Thyroid gland (tissue), 4 donors: ENCODE measurements around the gene ANAPC2. TPM values are rescaled to one million over a fixed set of nuclear protein-coding genes. Genes with fewer than 3 reads are reported as not detected.

Experiments
- DNase-seq, 2 donors: peaks; one replicate each; pipeline ENCODE4 v3.0.0-alpha.2; 2019
- H3K27ac ChIP-seq, 3 donors: fragments of 200-600 bp; sonication (generic); 1 replicate in 2 of 3; 2 replicates in 1 of 3; pipeline ENCODE4 v1.5.1; 2016 to 2019; ENCODE audit warnings: mild to moderate bottlenecking in 1 of 3, moderate library complexity in 1 of 3
- H3K27me3 ChIP-seq: fragments of 200-600 bp; sonication (generic); one replicate; pipeline ENCODE4 v1.5.1; 2019
- H3K36me3 ChIP-seq, 2 donors: fragments of 200-600 bp; sonication (generic); one replicate each; pipeline ENCODE4 v1.5.1; 2016 to 2019
- H3K4me1 ChIP-seq, 2 donors: fragments of 200-600 bp; sonication (generic); one replicate each; pipeline ENCODE4 v1.5.1; 2017 to 2019
- H3K4me3 ChIP-seq, 3 donors: fragments of 200-600 bp; sonication (generic); replicated peaks in 1 of 3; 1 replicate in 2 of 3; 2 replicates in 1 of 3; pipeline ENCODE4 v1.5.1; 2016; ENCODE audit warnings: mild to moderate bottlenecking in 1 of 3
- H3K9me3 ChIP-seq: fragments of 200-600 bp; sonication (generic); one replicate; pipeline ENCODE4 v1.5.1; 2017
- POLR2A ChIP-seq, 2 donors: fragments of 450-650 bp; IDR thresholded peaks; one replicate each; pipeline ENCODE4 v1.6.1; 2017; ENCODE audit warnings: antibody characterized with exemption in 2 of 2, mild to moderate bottlenecking in 2 of 2, moderate library complexity in 1 of 2
- WGBS, 2 donors: methylation state at CpG; one replicate each; pipeline ENCODE4 v1.1.5; 2017; 5-methylcytosine and 5-hydroxymethylcytosine counted together
- intact Hi-C: fragments of 100-400 bp; cut with DNase I; formaldehyde crosslinking; loops from one replicate; pipeline ENCODE4 v1.15.1; 2023
- total RNA-seq, 4 donors: library from RNA; depleted of rRNA; stranded (reverse); fragments of >200 nt; gene quantifications; one replicate each; pipeline ENCODE4 v1.2.3, GENCODE V29; 2016
- TF ChIP-seq, protein P1 (sequence below), 6 experiments: fragments of 200-600 bp in 3 of 6; fragments of 450-650 bp in 3 of 6; sonication (generic) in 3 of 6; IDR thresholded peaks; one replicate each; pipeline ENCODE4 v1.5.1; 2016 to 2019; ENCODE audit warnings: antibody characterized with exemption in 6 of 6, mild to moderate bottlenecking in 2 of 6, inconsistent platforms in 1 of 6, moderate library complexity in 1 of 6

ANAPC2 gene
- total RNA-seq, 4 donors from 2014 or later = 25.6 to 34.1 (median 31.8) TPM

DNA sequence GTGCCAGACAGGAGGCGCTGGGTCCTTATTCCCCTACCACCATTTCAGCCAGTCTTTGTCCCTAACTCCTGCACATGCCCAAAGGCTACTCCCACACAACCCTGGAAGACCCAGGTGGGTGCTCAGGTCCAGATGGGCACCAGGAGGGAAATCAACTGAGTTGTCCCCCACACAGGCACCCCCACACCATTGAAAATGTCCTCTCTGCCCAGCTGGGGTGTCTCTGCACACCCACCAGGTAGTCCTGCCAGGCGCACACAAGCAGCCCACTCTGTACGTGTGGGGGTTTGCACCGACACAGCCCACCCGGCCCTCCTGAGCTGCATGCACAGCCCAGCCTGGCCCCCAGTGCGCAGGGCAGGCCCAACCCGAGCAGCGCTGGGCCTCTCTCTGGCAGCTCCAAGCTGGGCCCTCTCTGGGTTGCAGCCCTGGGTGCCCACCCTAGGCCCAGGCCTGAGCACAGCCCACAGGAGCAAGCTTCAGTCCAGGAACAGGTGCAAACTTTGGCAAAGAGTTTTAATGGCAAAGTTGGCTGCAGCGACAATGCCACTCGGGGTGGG is 31.5 kb upstream of the ANAPC2 start:
- 93 to 98% methylated on average over 5 to 6 of the region's 10 CpGs for WGBS, 2 donors
- peaks cover 13 to 22% of the 10 kb centered on the region in 2 donors for H3K4me1 ChIP-seq

DNA sequence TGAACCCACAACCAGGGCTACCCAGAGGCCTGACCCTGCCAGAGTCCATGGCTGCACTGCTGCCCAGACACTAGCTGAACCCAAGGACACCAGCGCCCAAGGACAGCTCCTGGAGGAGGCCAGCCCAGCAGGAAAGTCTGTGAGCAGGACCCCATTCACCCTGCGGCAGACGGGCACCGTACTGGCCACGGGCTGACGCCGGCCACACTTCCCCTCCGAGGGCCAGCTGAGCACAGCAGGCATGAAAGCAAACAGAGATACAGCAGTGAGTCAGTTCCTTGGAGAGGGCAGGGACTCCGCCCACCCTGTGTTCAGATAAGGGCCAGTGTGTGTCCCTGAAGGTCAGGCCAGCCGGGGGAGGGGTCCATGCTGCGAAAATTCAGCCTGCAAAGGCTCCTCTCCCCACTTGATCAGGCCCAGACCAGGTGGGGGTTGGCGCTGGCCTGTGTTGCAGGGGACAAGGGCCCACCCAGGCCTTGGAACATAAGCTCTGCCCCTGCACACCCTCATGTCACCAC is 30.5 kb upstream of the ANAPC2 start:
- WGBS, 2 donors = 76 to 90% methylated on average over 9 to 10 of the region's 12 CpGs
- Histone ChIP-seq H3K27ac (no peak overlapping the region), H3K4me1 (peaks cover 10 to 16% of the 10 kb centered on the region in 2 donors), H3K27me3 (no peaks in the 10 kb centered on the region), H3K36me3 (no peaks in the 10 kb centered on the region), H3K4me3 (no peak overlapping the region), H3K9me3 (no peaks in the 10 kb centered on the region)
- TF ChIP-seq, protein P1, sequence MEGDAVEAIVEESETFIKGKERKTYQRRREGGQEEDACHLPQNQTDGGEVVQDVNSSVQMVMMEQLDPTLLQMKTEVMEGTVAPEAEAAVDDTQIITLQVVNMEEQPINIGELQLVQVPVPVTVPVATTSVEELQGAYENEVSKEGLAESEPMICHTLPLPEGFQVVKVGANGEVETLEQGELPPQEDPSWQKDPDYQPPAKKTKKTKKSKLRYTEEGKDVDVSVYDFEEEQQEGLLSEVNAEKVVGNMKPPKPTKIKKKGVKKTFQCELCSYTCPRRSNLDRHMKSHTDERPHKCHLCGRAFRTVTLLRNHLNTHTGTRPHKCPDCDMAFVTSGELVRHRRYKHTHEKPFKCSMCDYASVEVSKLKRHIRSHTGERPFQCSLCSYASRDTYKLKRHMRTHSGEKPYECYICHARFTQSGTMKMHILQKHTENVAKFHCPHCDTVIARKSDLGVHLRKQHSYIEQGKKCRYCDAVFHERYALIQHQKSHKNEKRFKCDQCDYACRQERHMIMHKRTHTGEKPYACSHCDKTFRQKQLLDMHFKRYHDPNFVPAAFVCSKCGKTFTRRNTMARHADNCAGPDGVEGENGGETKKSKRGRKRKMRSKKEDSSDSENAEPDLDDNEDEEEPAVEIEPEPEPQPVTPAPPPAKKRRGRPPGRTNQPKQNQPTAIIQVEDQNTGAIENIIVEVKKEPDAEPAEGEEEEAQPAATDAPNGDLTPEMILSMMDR (IDR thresholded peaks at IDR 0.05) = no peak
- TF ChIP-seq POLR2A (IDR thresholded peaks at IDR 0.05) = no peak
- intact Hi-C loops = no loop called here
- no peak for DNase-seq

More for the DNA sequence above, 31.5 kb upstream of the ANAPC2 start:
- no peak overlapping the region for H3K4me3 ChIP-seq
- no peak overlapping the region for H3K27ac ChIP-seq
- intact Hi-C loops = no loop called here
- no peaks in the 10 kb centered on the region for H3K27me3 ChIP-seq
- no peak for TF ChIP-seq POLR2A (IDR thresholded peaks at IDR 0.05)
- TF ChIP-seq, protein P1 (IDR thresholded peaks at IDR 0.05) = no peak
- H3K36me3 ChIP-seq = no peaks in the 10 kb centered on the region
- H3K9me3 ChIP-seq = no peaks in the 10 kb centered on the region
- DNase-seq = no peak

DNA sequence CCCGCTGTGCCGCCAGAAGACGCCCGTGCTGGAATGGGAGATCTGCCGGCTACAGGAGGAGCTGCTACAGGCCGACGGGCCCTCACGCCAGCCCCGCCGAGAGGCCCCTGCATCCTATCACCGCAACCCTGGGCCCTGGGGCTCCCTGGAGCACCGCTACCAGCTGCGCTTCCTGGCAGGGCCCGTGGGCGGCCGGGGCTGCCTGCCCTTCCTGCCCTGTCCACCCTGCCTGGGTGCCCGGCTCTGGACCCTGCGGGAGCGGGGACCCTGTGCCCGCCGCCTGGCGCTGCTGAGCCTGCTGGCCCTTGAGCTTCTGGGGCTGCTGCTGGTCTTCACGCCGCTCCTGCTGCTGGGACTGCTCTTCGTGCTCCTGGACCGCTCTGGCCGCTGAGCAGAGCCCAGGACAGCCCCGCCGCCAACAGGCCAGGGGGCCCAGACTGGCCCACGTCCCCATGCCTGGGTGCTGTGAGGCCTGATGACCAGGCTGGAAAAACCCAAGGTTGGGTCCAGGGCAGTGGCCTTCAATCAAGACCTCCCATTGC is 29.9 kb upstream of the ANAPC2 start:
- no peaks in the 10 kb centered on the region for H3K36me3 ChIP-seq

DNA sequence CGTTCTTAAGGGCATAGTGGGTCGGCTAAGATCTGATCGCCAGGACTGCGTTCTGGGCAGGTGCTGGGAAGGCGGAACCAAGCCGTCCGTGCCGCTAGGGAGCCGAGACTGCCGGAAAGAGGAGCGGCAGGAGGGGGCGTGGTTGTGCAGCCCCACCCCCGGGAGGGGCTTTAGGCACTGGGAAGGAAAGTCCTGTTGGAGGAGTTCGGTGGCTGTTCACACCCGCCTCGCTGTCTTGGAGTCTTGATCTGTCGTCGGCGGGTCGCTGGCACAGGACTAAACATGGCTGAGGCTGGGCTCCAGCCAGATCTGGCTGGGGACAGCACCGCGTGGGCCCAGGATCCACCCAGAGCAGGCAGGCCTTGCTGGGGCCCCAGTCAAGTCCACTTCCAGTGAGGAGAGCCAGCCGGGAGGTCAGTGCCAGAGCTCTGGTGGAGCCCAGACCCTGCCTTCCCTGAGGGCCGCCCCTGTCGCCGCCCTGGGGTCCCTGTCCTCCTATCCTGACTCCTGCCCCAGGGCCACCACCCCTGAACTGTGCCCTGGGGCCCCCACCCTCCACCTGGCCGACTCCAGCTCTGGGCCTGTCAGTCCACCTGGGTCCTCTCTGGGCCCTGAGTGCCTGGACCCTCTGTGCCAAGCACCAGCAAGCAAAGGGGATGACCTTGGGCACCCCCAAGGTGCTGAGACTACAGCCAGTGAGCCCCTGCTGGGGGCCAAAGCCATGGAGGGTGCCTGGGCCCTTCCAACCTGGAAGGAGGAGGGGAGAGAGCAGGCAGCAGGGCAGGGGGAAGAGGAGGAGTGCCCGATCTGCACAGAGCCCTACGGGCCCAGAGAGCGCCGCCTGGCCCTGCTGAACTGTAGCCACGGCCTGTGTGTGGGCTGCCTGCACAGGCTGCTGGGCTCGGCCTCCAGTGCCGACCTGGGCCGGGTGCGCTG is 29.2 kb upstream of the ANAPC2 start:
- H3K4me1 ChIP-seq = peaks cover 2 to 10% of the 10 kb centered on the region in 2 donors
- intact Hi-C loops = no loop called here
- no peaks in the 10 kb centered on the region for H3K36me3 ChIP-seq
- H3K27me3 ChIP-seq = no peaks in the 10 kb centered on the region
- no peaks in the 10 kb centered on the region for H3K9me3 ChIP-seq
- peak; percentile 76 to 81 for DNase-seq
- H3K27ac ChIP-seq = no peak overlapping the region
- peak overlapping the region in 1 of 3 donors; percentile 9 for H3K4me3 ChIP-seq
- WGBS, 2 donors = 52 to 84% methylated on average over 14 to 25 of the region's 36 CpGs
- TF ChIP-seq, protein P1 (IDR thresholded peaks at IDR 0.05) = no peak
- peak in 1 of 2 donors; percentile 23 for TF ChIP-seq POLR2A (IDR thresholded peaks at IDR 0.05)

More for the DNA sequence above, 29.9 kb upstream of the ANAPC2 start:
- H3K27me3 ChIP-seq = no peaks in the 10 kb centered on the region
- intact Hi-C loops = no loop called here
- whole genome bisulfite sequencing, 2 donors = 90 to 92% methylated on average over 5 to 11 of the region's 30 CpGs
- no peak overlapping the region for H3K27ac ChIP-seq
- H3K4me3 ChIP-seq = no peak overlapping the region
- DNase-seq = no peak
- TF ChIP-seq, protein P1 (IDR thresholded peaks at IDR 0.05) = no peak
- no peak for TF ChIP-seq POLR2A (IDR thresholded peaks at IDR 0.05)
- no peaks in the 10 kb centered on the region for H3K9me3 ChIP-seq
- H3K4me1 ChIP-seq = peaks cover 8 to 16% of the 10 kb centered on the region in 2 donors
